ENCODE data around the gene HIVEP1.

Gene HIVEP1

GRCh38 chr6:12129523-12129922 is 117.4 kb downstream of the HIVEP1 start:
- Histone ChIP-seq H3K9me3 (replicated peaks in 1 of 2; ENCODE audit: control insufficient read depth in 2 of 2, insufficient read depth in 1 of 2, low read depth in 1 of 2, low read length in 2 of 2) (no peaks in the 10 kb centered on the region), H3K4ac (ENCODE audit: low read length) (no peak overlapping the region), H3K9ac (ENCODE audit: low read depth, low read length, poor library complexity) (no peak overlapping the region), H3K14ac (ENCODE audit: low read length) (no peak overlapping the region), H3K27me3 (ENCODE audit: control insufficient read depth in 3 of 3, insufficient read depth in 3 of 3, low read depth in 1 of 3, low read length in 3 of 3) (no peaks in the 10 kb centered on the region), H2BK5ac (ENCODE audit: low read length) (no peak overlapping the region), H3K18ac (ENCODE audit: low read length) (no peak overlapping the region), H3K79me1 (ENCODE audit: low read depth, low read length) (no peaks in the 10 kb centered on the region), H3K23ac (ENCODE audit: low read depth, low read length, poor library complexity) (no peak overlapping the region), H3K4me1 (ENCODE audit: control insufficient read depth in 2 of 2, insufficient read depth in 1 of 2, low read depth in 1 of 2, low read length in 2 of 2) (no peaks in the 10 kb centered on the region), H4K91ac (ENCODE audit: low read depth, low read length, poor library complexity) (no peak overlapping the region), H2BK12ac (ENCODE audit: low read length) (no peak overlapping the region), H2AK5ac (ENCODE audit: low read depth, low read length) (no peak overlapping the region), H2BK120ac (ENCODE audit: low read depth, low read length) (no peak overlapping the region), H3K4me2 (ENCODE audit: insufficient read depth, low read length, poor library complexity, severe bottlenecking) (no peak overlapping the region), H2AFZ (ENCODE audit: low read length) (no peak overlapping the region), H3K27ac (replicated peaks; ENCODE audit: low read length) (no peak overlapping the region), H4K8ac (ENCODE audit: low read depth, low read length) (no peak overlapping the region), H3K4me3 (ENCODE audit: low read length in 2 of 2) (no peak overlapping the region), H3K36me3 (replicated peaks in 1 of 2; ENCODE audit: control insufficient read depth in 2 of 2, insufficient read depth in 2 of 2, low read length in 2 of 2) (peaks cover 4 to 17% of the 10 kb centered on the region in 2 donors), H2BK15ac (ENCODE audit: low read length) (no peak overlapping the region)
- DNase-seq (ENCODE audit: low spot score), result no peak
- WGBS, 2 donors (ENCODE audit: extremely low coverage in 2 of 2, insufficient read length in 2 of 2, insufficient replicate concordance in 1 of 2), result no CpG with 5 or more reads among the region's 1 CpG

GRCh38 chr6:12132351-12133222 is 120.5 kb downstream of the HIVEP1 start:
- no peak overlapping the region for H4K91ac ChIP-seq (ENCODE audit: low read depth, low read length, poor library complexity)
- no peak overlapping the region for H2AK5ac ChIP-seq (ENCODE audit: low read depth, low read length)
- no peak overlapping the region for H3K18ac ChIP-seq (ENCODE audit: low read length)
- H3K4me1 ChIP-seq (ENCODE audit: control insufficient read depth in 2 of 2, insufficient read depth in 1 of 2, low read depth in 1 of 2, low read length in 2 of 2), result no peaks in the 10 kb centered on the region
- H2BK12ac ChIP-seq (ENCODE audit: low read length), result no peak overlapping the region
- H2BK120ac ChIP-seq (ENCODE audit: low read depth, low read length), result no peak overlapping the region
- no peak for DNase-seq (ENCODE audit: low spot score)
- no peak overlapping the region for H3K27ac ChIP-seq (replicated peaks; ENCODE audit: low read length)
- no CpG with 5 or more reads among the region's 4 CpGs for WGBS, 2 donors (ENCODE audit: extremely low coverage in 2 of 2, insufficient read length in 2 of 2, insufficient replicate concordance in 1 of 2)
- H2BK5ac ChIP-seq (ENCODE audit: low read length), result no peak overlapping the region
- H2BK15ac ChIP-seq (ENCODE audit: low read length), result no peak overlapping the region
- no peak overlapping the region for H3K4ac ChIP-seq (ENCODE audit: low read length)
- no peak overlapping the region for H3K4me2 ChIP-seq (ENCODE audit: insufficient read depth, low read length, poor library complexity, severe bottlenecking)
- no peaks in the 10 kb centered on the region for H3K79me1 ChIP-seq (ENCODE audit: low read depth, low read length)
- H3K36me3 ChIP-seq (replicated peaks in 1 of 2; ENCODE audit: control insufficient read depth in 2 of 2, insufficient read depth in 2 of 2, low read length in 2 of 2), result peaks cover 6 to 27% of the 10 kb centered on the region in 2 donors
- no peak overlapping the region for H3K9ac ChIP-seq (ENCODE audit: low read depth, low read length, poor library complexity)
- H4K8ac ChIP-seq (ENCODE audit: low read depth, low read length), result no peak overlapping the region
- H2AFZ ChIP-seq (ENCODE audit: low read length), result no peak overlapping the region
- H3K4me3 ChIP-seq (ENCODE audit: low read length in 2 of 2), result no peak overlapping the region
- no peak overlapping the region for H3K14ac ChIP-seq (ENCODE audit: low read length)
- H3K23ac ChIP-seq (ENCODE audit: low read depth, low read length, poor library complexity), result no peak overlapping the region
- H3K27me3 ChIP-seq (ENCODE audit: control insufficient read depth in 3 of 3, insufficient read depth in 3 of 3, low read depth in 1 of 3, low read length in 3 of 3), result no peaks in the 10 kb centered on the region
- peaks cover 0 to 2% of the 10 kb centered on the region in 2 donors for H3K9me3 ChIP-seq (replicated peaks in 1 of 2; ENCODE audit: control insufficient read depth in 2 of 2, insufficient read depth in 1 of 2, low read depth in 1 of 2, low read length in 2 of 2)

- no peak overlapping the region for H3K23ac ChIP-seq (ENCODE audit: low read depth, low read length, poor library complexity)
- H3K4me3 ChIP-seq (ENCODE audit: low read length in 2 of 2), result no peak overlapping the region
- no CpG with 5 or more reads among the region's 1 CpG for WGBS, 2 donors (ENCODE audit: extremely low coverage in 2 of 2, insufficient read length in 2 of 2, insufficient replicate concordance in 1 of 2)
- no peak overlapping the region for H2BK5ac ChIP-seq (ENCODE audit: low read length)
- H3K36me3 ChIP-seq (replicated peaks in 1 of 2; ENCODE audit: control insufficient read depth in 2 of 2, insufficient read depth in 2 of 2, low read length in 2 of 2), result peaks cover 19 to 37% of the 10 kb centered on the region in 2 donors
- H2BK120ac ChIP-seq (ENCODE audit: low read depth, low read length), result no peak overlapping the region
- no peak overlapping the region for H2AFZ ChIP-seq (ENCODE audit: low read length)
- H2AK5ac ChIP-seq (ENCODE audit: low read depth, low read length), result no peak overlapping the region
- no peak overlapping the region for H3K14ac ChIP-seq (ENCODE audit: low read length)
- H2BK15ac ChIP-seq (ENCODE audit: low read length), result no peak overlapping the region
- H3K18ac ChIP-seq (ENCODE audit: low read length), result no peak overlapping the region
- H3K9ac ChIP-seq (ENCODE audit: low read depth, low read length, poor library complexity), result no peak overlapping the region
- no peak overlapping the region for H3K27ac ChIP-seq (replicated peaks; ENCODE audit: low read length)
- no peak overlapping the region for H4K8ac ChIP-seq (ENCODE audit: low read depth, low read length)
- H3K4me2 ChIP-seq (ENCODE audit: insufficient read depth, low read length, poor library complexity, severe bottlenecking), result no peak overlapping the region
- DNase-seq (ENCODE audit: low spot score), result no peak
- no peaks in the 10 kb centered on the region for H3K79me1 ChIP-seq (ENCODE audit: low read depth, low read length)
- H3K27me3 ChIP-seq (ENCODE audit: control insufficient read depth in 3 of 3, insufficient read depth in 3 of 3, low read depth in 1 of 3, low read length in 3 of 3), result no peaks in the 10 kb centered on the region
- no peak overlapping the region for H3K4ac ChIP-seq (ENCODE audit: low read length)
- H3K4me1 ChIP-seq (ENCODE audit: control insufficient read depth in 2 of 2, insufficient read depth in 1 of 2, low read depth in 1 of 2, low read length in 2 of 2), result no peaks in the 10 kb centered on the region
- peaks cover 11 to 13% of the 10 kb centered on the region in 2 donors for H3K9me3 ChIP-seq (replicated peaks in 1 of 2; ENCODE audit: control insufficient read depth in 2 of 2, insufficient read depth in 1 of 2, low read depth in 1 of 2, low read length in 2 of 2)
- H2BK12ac ChIP-seq (ENCODE audit: low read length), result no peak overlapping the region
- no peak overlapping the region for H4K91ac ChIP-seq (ENCODE audit: low read depth, low read length, poor library complexity)
Observed at GRCh38 chr6:12134581-12134980, 122.5 kb downstream of the HIVEP1 start.

DNA sequence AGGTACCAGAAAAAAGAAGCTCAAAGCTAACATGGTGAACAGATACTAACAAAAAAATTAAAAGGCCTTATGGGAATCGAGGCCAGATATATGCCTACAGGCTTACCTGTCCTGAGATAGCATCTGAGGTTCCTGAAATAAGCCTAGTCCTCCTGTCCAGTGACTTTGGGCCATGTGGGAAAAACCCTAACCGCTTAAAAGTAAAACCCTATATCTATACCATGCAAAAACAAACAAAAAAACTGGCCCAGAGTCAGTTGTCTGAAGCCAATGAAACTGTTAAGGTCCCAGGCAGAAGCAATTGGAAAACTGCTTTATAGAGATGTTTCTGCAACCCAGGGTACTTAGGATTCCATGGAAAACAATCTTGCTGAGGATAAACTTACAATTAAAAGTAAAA is 122.9 kb downstream of the HIVEP1 start:
- Histone ChIP-seq H4K91ac (ENCODE audit: low read depth, low read length, poor library complexity) (no peak overlapping the region), H3K18ac (ENCODE audit: low read length) (no peak overlapping the region), H2AFZ (ENCODE audit: low read length) (no peak overlapping the region), H3K36me3 (replicated peaks in 1 of 2; ENCODE audit: control insufficient read depth in 2 of 2, insufficient read depth in 2 of 2, low read length in 2 of 2) (peaks cover 22 to 37% of the 10 kb centered on the region in 2 donors), H3K4me3 (ENCODE audit: low read length in 2 of 2) (no peak overlapping the region), H4K8ac (ENCODE audit: low read depth, low read length) (no peak overlapping the region), H3K9me3 (replicated peaks in 1 of 2; ENCODE audit: control insufficient read depth in 2 of 2, insufficient read depth in 1 of 2, low read depth in 1 of 2, low read length in 2 of 2) (peaks cover 11 to 15% of the 10 kb centered on the region in 2 donors), H3K27me3 (ENCODE audit: control insufficient read depth in 3 of 3, insufficient read depth in 3 of 3, low read depth in 1 of 3, low read length in 3 of 3) (no peaks in the 10 kb centered on the region), H3K79me1 (ENCODE audit: low read depth, low read length) (no peaks in the 10 kb centered on the region), H3K4me1 (ENCODE audit: control insufficient read depth in 2 of 2, insufficient read depth in 1 of 2, low read depth in 1 of 2, low read length in 2 of 2) (no peaks in the 10 kb centered on the region), H3K4me2 (ENCODE audit: insufficient read depth, low read length, poor library complexity, severe bottlenecking) (no peak overlapping the region), H3K27ac (replicated peaks; ENCODE audit: low read length) (no peak overlapping the region), H2BK12ac (ENCODE audit: low read length) (no peak overlapping the region), H3K4ac (ENCODE audit: low read length) (no peak overlapping the region), H3K23ac (ENCODE audit: low read depth, low read length, poor library complexity) (no peak overlapping the region), H3K9ac (ENCODE audit: low read depth, low read length, poor library complexity) (no peak overlapping the region), H3K14ac (ENCODE audit: low read length) (no peak overlapping the region), H2BK5ac (ENCODE audit: low read length) (no peak overlapping the region), H2BK15ac (ENCODE audit: low read length) (no peak overlapping the region), H2AK5ac (ENCODE audit: low read depth, low read length) (no peak overlapping the region), H2BK120ac (ENCODE audit: low read depth, low read length) (no peak overlapping the region)
- no peak for DNase-seq (ENCODE audit: low spot score)
- no CpG with 5 or more reads among the region's 2 CpGs for WGBS, 2 donors (ENCODE audit: extremely low coverage in 2 of 2, insufficient read length in 2 of 2, insufficient replicate concordance in 1 of 2)

Measured in neuronal stem cell (in vitro differentiated cells).